ENCODE measurements around the gene MYO5B. TPM values are rescaled to one million over a fixed set of nuclear protein-coding genes. Genes with fewer than 3 reads are reported as not detected.

The MYO5B gene
- total RNA-seq, 4 donors from 2014 or later = 53.1 to 74.8 (median 55.2) TPM

DNA sequence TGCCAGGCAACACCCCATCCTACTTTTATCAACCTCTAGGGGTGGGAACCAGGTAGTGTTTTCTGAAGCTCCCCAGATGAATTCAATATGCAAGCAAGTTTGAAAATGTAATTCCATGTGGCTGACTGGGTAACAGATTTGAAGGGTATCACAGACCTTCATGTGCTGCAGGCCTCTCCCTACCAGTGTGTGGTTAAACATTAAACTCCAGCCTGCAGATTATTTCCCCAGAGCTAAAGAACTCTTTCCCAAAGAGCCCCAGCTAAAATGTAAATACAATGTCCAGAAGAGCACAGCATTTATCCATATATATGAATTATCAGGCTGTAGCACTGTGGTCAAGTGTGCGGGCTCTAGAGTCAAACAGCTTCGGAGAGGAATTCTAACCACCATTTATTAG is 134.1 kb downstream of the MYO5B start:
- no peak overlapping the region for H3K4me3 ChIP-seq (ENCODE audit: low read depth, poor library complexity, severe bottlenecking)
- WGBS, 2 donors = 100% methylated on average over 2 of the region's 2 CpGs
- intact Hi-C loops (cut with DNase I; ENCODE audit: low total_unique reads) = no loop called here
- DNase-seq (ENCODE audit: low spot score in 2 of 2) = no peak
- TF ChIP-seq, protein P1, sequence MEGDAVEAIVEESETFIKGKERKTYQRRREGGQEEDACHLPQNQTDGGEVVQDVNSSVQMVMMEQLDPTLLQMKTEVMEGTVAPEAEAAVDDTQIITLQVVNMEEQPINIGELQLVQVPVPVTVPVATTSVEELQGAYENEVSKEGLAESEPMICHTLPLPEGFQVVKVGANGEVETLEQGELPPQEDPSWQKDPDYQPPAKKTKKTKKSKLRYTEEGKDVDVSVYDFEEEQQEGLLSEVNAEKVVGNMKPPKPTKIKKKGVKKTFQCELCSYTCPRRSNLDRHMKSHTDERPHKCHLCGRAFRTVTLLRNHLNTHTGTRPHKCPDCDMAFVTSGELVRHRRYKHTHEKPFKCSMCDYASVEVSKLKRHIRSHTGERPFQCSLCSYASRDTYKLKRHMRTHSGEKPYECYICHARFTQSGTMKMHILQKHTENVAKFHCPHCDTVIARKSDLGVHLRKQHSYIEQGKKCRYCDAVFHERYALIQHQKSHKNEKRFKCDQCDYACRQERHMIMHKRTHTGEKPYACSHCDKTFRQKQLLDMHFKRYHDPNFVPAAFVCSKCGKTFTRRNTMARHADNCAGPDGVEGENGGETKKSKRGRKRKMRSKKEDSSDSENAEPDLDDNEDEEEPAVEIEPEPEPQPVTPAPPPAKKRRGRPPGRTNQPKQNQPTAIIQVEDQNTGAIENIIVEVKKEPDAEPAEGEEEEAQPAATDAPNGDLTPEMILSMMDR (IDR thresholded peaks at IDR 0.05) = no peak

DNA sequence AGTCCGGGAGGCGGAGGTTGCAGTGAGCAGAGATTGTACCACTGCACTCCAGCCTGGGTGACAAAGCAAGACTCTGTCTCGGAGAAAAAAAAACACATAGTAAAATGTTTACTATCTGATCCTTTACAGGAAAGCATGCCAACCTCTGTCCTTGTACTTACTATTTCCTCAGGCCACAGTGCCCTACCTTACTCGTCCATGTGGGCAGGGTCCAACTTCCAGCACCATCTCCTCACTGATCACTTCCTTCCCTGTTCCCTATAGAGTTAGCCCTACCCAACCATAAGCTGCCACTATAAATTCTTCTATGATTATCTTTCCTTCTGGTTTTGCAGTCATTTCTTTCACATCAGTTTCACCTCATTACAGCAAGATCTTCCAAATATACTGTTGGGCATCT is 136.2 kb downstream of the MYO5B start:
- TF ChIP-seq, protein P1 (IDR thresholded peaks at IDR 0.05) = no peak
- TF ChIP-seq POLR2A (IDR thresholded peaks at IDR 0.05) = no peak
- WGBS, 2 donors = 77 to 82% methylated on average over 4 of the region's 4 CpGs
- intact Hi-C loops (cut with DNase I; ENCODE audit: low total_unique reads) = no loop called here

DNA sequence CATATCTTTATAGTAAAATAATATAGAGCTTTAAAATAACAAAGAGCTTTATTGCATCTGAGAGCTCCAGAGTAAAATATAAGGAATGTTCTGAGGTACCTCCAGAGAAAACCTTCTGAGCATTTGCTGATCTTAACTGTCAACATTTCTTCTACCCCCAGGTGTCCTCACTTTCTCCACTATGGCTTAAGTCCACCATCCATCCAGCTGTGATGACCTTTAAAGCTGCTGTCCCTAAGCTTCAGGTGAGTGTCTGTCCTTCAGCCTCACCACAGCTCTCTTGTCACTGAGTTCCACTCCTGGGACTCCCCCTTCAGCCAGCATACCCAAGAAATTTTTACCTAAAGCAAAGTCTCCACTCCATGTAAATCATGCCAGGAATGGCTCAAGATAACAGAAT is 137.9 kb downstream of the MYO5B start:
- no peak for TF ChIP-seq POLR2A (IDR thresholded peaks at IDR 0.05)
- TF ChIP-seq, protein P1 (IDR thresholded peaks at IDR 0.05) = no peak
- DNase-seq (ENCODE audit: low spot score in 2 of 2) = no peak
- intact Hi-C loops (cut with DNase I; ENCODE audit: low total_unique reads) = no loop called here
- H3K4me3 ChIP-seq (ENCODE audit: low read depth, poor library complexity, severe bottlenecking) = no peak overlapping the region

More for the DNA sequence above, 136.2 kb downstream of the MYO5B start:
- H3K4me3 ChIP-seq (ENCODE audit: low read depth, poor library complexity, severe bottlenecking) = no peak overlapping the region
- DNase-seq (ENCODE audit: low spot score in 2 of 2) = no peak

DNA sequence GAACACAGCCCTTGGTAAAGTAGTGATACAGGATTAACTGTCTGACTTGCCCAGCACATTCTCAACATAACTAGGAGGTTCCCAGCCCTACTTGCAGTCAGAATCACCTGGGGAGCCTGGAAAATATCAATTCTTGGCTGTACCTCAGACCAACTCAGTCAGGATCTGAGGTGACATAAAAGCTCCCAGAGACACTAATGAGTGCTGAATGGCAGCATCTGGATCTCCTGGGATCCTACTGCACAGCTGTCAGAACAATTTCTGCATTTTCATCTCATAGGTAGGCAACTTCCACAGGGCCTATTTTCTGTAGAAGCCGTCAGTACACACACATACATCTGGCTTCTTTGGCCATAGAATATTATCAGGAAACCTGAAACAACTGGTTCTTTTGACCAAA is 138.8 kb downstream of the MYO5B start:
- WGBS, 2 donors = 88 to 95% methylated on average over 1 of the region's 1 CpG
- no peak for DNase-seq (ENCODE audit: low spot score in 2 of 2)
- TF ChIP-seq POLR2A (IDR thresholded peaks at IDR 0.05) = no peak
- TF ChIP-seq, protein P1 (IDR thresholded peaks at IDR 0.05) = no peak
- intact Hi-C loops (cut with DNase I; ENCODE audit: low total_unique reads) = no loop called here
- no peak overlapping the region for H3K4me3 ChIP-seq (ENCODE audit: low read depth, poor library complexity, severe bottlenecking)

DNA sequence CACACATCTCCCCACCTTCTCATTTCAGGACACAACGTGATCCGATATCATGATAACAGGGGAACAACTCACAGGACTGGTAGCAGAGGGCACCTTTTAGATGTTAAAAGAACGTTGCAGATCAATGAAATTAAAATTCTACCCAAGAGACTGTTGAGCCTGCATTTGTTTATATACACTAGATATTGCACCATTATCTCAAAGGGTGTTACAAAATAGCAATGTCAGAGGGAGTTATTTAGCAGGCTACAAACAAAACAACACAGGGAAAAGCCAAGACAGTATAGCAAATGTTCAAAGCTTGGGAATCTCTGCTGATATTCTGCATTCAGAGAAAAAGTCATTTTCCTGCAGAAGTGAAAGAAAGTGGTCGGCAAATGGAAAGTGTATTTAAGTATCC is 139.5 kb downstream of the MYO5B start:
- H3K4me3 ChIP-seq (ENCODE audit: low read depth, poor library complexity, severe bottlenecking) = no peak overlapping the region
- no peak for DNase-seq (ENCODE audit: low spot score in 2 of 2)
- TF ChIP-seq, protein P1 (IDR thresholded peaks at IDR 0.05) = no peak
- TF ChIP-seq POLR2A (IDR thresholded peaks at IDR 0.05) = no peak
- intact Hi-C loops (cut with DNase I; ENCODE audit: low total_unique reads) = no loop called here
- WGBS, 2 donors = 78 to 79% methylated on average over 4 of the region's 4 CpGs

DNA sequence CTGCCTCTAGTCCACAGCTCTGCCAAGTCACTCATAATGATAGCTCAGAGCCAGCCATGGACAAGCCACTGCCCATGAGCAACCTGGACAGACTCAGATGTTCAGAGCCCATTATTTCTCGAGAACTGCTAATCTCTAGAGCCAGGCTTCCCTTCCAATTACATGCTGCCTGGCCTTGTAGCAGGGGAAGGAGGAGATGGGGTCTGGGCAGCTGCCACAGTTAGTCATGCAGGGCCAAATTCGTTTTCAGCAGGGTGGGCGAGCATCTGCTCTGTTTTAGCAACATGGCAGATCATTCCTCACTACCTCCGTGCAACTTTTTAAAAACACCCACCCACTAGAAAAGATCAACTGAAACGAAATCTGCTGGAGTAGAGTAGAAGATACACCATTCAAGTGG is 141.8 kb downstream of the MYO5B start:
- no peak for DNase-seq (ENCODE audit: low spot score in 2 of 2)
- WGBS, 2 donors = 59 to 70% methylated on average over 5 of the region's 5 CpGs
- H3K4me3 ChIP-seq (ENCODE audit: low read depth, poor library complexity, severe bottlenecking) = no peak overlapping the region

More for the DNA sequence above, 141.8 kb downstream of the MYO5B start:
- no peak for TF ChIP-seq POLR2A (IDR thresholded peaks at IDR 0.05)
- TF ChIP-seq, protein P1 (IDR thresholded peaks at IDR 0.05) = no peak
- intact Hi-C loops (cut with DNase I; ENCODE audit: low total_unique reads) = no loop called here

Measured in lower leg skin (tissue), 4 donors.